ENCODE data around the gene LASP1NB. TPM values are rescaled to one million over a fixed set of nuclear protein-coding genes. Genes with fewer than 3 reads are reported as not detected.

LASP1NB gene

DNA sequence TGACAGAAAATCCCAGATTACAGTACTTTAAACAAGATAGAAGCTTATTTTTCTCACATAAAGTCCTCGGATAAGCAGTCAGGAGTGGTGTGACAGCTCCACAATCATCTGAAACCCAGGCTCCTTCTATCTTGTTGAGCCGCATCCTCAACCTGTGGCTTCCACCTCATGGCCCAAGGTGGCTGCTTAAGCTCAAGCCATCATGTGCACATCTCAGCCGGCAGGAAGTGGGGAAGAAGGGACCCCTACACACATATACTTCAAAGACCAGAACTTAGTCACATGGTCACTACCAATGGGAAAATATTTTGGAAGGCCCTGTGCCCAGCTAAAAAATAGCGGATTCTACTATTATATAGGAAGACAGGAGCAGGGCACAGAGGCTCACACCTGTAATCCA lies 52.8 kb downstream of the LASP1NB start:
- H3K9me3 ChIP-seq, result no peaks in the 10 kb centered on the region
- no peak overlapping the region for H3K27ac ChIP-seq
- intact Hi-C loops (cut with DNase I), result loop anchor here in 2 of 10 donors (10.0 kb wide), 1 partner anchor 267 kb away; no protein-coding TSS in a partner anchor
- peaks cover 0 to 19% (median 2%) of the 10 kb centered on the region in 12 donors for H3K4me1 ChIP-seq
- H3K27me3 ChIP-seq, result no peaks in the 10 kb centered on the region
- WGBS, 4 donors, result 92 to 96% (median 94%) methylated on average over 4 of the region's 4 CpGs
- H3K36me3 ChIP-seq, result no peaks in the 10 kb centered on the region
- ATAC-seq (no peak), DNase-seq (no peak)
- TF ChIP-seq, protein P1, sequence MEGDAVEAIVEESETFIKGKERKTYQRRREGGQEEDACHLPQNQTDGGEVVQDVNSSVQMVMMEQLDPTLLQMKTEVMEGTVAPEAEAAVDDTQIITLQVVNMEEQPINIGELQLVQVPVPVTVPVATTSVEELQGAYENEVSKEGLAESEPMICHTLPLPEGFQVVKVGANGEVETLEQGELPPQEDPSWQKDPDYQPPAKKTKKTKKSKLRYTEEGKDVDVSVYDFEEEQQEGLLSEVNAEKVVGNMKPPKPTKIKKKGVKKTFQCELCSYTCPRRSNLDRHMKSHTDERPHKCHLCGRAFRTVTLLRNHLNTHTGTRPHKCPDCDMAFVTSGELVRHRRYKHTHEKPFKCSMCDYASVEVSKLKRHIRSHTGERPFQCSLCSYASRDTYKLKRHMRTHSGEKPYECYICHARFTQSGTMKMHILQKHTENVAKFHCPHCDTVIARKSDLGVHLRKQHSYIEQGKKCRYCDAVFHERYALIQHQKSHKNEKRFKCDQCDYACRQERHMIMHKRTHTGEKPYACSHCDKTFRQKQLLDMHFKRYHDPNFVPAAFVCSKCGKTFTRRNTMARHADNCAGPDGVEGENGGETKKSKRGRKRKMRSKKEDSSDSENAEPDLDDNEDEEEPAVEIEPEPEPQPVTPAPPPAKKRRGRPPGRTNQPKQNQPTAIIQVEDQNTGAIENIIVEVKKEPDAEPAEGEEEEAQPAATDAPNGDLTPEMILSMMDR (IDR thresholded peaks at IDR 0.05), result no peak
- no peak for TF ChIP-seq POLR2A (IDR thresholded peaks at IDR 0.05)
- no peak overlapping the region for H3K4me3 ChIP-seq

Small RNA genes within 50 kb of the gene (microRNA-seq; reads per million reads assigned to microRNA genes)
- gene MIR6779, result 0 to 0.21 (median 0) reads per million in 4 donors

Other genes starting within 250 kb of the LASP1NB start
- 10 to 100 TPM; 43.6 to 91.3 (median 68.3) TPM for gene MLLT6, start 220.3 kb upstream of the LASP1NB start, total RNA-seq
- 10 to 100 TPM; 35.2 to 71.1 TPM for gene MLLT6, start 220.3 kb upstream of the LASP1NB start, polyA plus RNA-seq
- 10 to 100 TPM; 21.2 to 80.3 (median 65.4) TPM for gene CISD3, start 195.3 kb upstream of the LASP1NB start, total RNA-seq
- gene CISD3, start 195.3 kb upstream of the LASP1NB start, polyA plus RNA-seq, result 10 to 100 TPM; 61.4 to 65.1 TPM
- gene PCGF2, start 177.3 kb upstream of the LASP1NB start, total RNA-seq, result 10 to 100 TPM in 7 of 9 donors, 1 to 10 TPM in 2; 3.8 to 26.3 (median 21.9) TPM
- 10 to 100 TPM; 16.5 to 33.6 TPM for gene PCGF2, start 177.3 kb upstream of the LASP1NB start, polyA plus RNA-seq
- 100 to 1,000 TPM; 145 to 305 (median 194) TPM for gene PSMB3, start 172.9 kb upstream of the LASP1NB start, total RNA-seq
- gene PSMB3, start 172.9 kb upstream of the LASP1NB start, polyA plus RNA-seq, result 100 to 1,000 TPM; 298 to 304 TPM
- gene PIP4K2B, start 126.1 kb upstream of the LASP1NB start, total RNA-seq, result 10 to 100 TPM; 39.4 to 55.0 (median 48.5) TPM
- 10 to 100 TPM; 23.3 to 38.9 TPM for gene PIP4K2B, start 126.1 kb upstream of the LASP1NB start, polyA plus RNA-seq
- gene CWC25, start 100.3 kb upstream of the LASP1NB start, total RNA-seq, result 10 to 100 TPM in 2 of 9 donors, 1 to 10 TPM in 7; 6.7 to 11.1 (median 8.3) TPM
- 10 to 100 TPM in 1 of 2 donors, 1 to 10 TPM in 1; 9.7 to 10.9 TPM for gene CWC25, start 100.3 kb upstream of the LASP1NB start, polyA plus RNA-seq
- 1,000 to 10,000 TPM in 1 of 9 donors, 100 to 1,000 TPM in 8; 698 to 1,018 (median 826) TPM for gene RPL23, start 71.9 kb upstream of the LASP1NB start, total RNA-seq
- gene RPL23, start 71.9 kb upstream of the LASP1NB start, polyA plus RNA-seq, result 1,000 to 10,000 TPM; 1,964 to 2,300 TPM
- gene LASP1, start 55.6 kb upstream of the LASP1NB start, total RNA-seq, result 10 to 100 TPM; 23.2 to 88.2 (median 26.7) TPM
- gene LASP1, start 55.6 kb upstream of the LASP1NB start, polyA plus RNA-seq, result 10 to 100 TPM; 18.2 to 29.2 TPM
- gene FBXO47, start 41.8 kb downstream of the LASP1NB start, total RNA-seq, result under 1 TPM in 1 of 9 donors, not detected in 8; 0.11 TPM
- gene FBXO47, start 41.8 kb downstream of the LASP1NB start, polyA plus RNA-seq, result not detected
- 10 to 100 TPM in 7 of 9 donors, 1 to 10 TPM in 2; 6.3 to 17.4 (median 13.8) TPM for gene PLXDC1, start 226.0 kb downstream of the LASP1NB start, total RNA-seq
- 10 to 100 TPM in 1 of 2 donors, 1 to 10 TPM in 1; 4.8 to 13.3 TPM for gene PLXDC1, start 226.0 kb downstream of the LASP1NB start, polyA plus RNA-seq
- not detected for gene ARL5C, start 240.5 kb downstream of the LASP1NB start, total RNA-seq
- gene ARL5C, start 240.5 kb downstream of the LASP1NB start, polyA plus RNA-seq, result not detected

Data from heart left ventricle (tissue), 16 donors.